HEK293T (cell line): ENCODE measurements around the gene HOXB3.

Experiments used
- BHLHE40 ChIP-seq: fragments of 450-650 bp; IDR thresholded peaks from 2 replicates; pipeline ENCODE4 v1.6.1; 2016; ENCODE audit warnings: mild to moderate bottlenecking, moderate library complexity, borderline replicate concordance
- CTBP1 ChIP-seq: fragments of 450-650 bp; IDR thresholded peaks from 2 replicates; pipeline ENCODE4 v1.6.1; 2016; ENCODE audit warnings: borderline replicate concordance
- FOXA1 ChIP-seq: fragments of 450-650 bp; IDR thresholded peaks from 2 replicates; pipeline ENCODE4 v1.6.1; 2016; ENCODE audit warnings: mild to moderate bottlenecking
- FOXM1 ChIP-seq: fragments of 450-650 bp; IDR thresholded peaks from 2 replicates; pipeline ENCODE4 v1.6.1; 2017; ENCODE audit warnings: mild to moderate bottlenecking, borderline replicate concordance
- SP1 ChIP-seq: fragments of 450-650 bp; IDR thresholded peaks from 2 replicates; pipeline ENCODE4 v1.6.1; 2017
- TARDBP ChIP-seq: fragments of 450-650 bp; IDR thresholded peaks from 2 replicates; pipeline ENCODE4 v1.6.1; 2016
- ZNF384 ChIP-seq: fragments of 450-650 bp; IDR thresholded peaks from 2 replicates; pipeline ENCODE4 v1.6.1; 2016

DNA sequence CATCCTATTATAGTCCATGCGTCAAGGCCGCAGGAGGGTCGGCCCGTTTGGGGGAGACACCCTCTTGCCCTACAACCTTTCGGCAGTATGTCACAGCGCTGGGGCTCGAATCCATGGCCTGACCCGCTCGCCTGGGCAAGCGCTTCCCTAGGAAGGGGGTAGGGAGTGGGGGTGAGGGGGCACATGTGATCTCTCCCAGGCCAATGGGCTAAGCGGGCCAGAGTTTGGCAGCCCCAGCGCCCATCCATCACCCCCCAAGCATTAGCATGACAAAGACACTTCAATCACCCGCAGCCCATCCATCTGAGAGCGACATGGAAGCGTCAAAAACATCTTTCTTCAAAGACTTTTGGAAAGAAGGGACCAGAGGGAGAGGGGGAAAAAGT, 59.2 kb downstream of the HOXB3 start, which contains the start of gene HOXB1:
- no peak for TF ChIP-seq SP1
- no peak for TF ChIP-seq ZNF384
- TF ChIP-seq FOXA1: no peak
- TF ChIP-seq TARDBP: no peak
- no peak for TF ChIP-seq CTBP1
- TF ChIP-seq FOXM1: no peak
- TF ChIP-seq BHLHE40: no peak
